ENCODE results near the gene HEBP1.

DNA sequence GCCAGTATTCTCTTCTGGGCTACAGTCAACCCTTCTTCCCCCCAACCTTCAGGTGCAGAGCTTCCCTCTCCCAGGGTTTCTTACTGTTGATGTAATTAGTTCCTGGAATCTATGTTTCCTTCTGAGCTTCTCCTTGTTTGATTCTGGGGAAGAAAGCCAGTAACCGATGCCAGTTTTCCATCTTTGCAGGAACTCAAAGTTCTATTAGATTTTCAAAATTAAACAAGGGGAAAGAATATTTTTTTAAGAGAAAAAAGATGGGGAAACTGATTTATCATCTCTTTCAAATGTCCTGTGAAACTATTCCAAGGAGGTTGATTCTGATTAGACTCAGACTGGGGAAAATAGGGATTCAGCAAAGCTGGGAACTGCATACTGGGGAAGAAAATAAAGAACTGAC, 26.2 kb upstream of the HEBP1 start:
- TF ChIP-seq, protein P1, sequence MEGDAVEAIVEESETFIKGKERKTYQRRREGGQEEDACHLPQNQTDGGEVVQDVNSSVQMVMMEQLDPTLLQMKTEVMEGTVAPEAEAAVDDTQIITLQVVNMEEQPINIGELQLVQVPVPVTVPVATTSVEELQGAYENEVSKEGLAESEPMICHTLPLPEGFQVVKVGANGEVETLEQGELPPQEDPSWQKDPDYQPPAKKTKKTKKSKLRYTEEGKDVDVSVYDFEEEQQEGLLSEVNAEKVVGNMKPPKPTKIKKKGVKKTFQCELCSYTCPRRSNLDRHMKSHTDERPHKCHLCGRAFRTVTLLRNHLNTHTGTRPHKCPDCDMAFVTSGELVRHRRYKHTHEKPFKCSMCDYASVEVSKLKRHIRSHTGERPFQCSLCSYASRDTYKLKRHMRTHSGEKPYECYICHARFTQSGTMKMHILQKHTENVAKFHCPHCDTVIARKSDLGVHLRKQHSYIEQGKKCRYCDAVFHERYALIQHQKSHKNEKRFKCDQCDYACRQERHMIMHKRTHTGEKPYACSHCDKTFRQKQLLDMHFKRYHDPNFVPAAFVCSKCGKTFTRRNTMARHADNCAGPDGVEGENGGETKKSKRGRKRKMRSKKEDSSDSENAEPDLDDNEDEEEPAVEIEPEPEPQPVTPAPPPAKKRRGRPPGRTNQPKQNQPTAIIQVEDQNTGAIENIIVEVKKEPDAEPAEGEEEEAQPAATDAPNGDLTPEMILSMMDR (IDR thresholded peaks at IDR 0.05): no peak
- no peak for TF ChIP-seq POLR2A (IDR thresholded peaks at IDR 0.05)

All from Peyer's patch (tissue), 4 donors.